Body of pancreas (tissue), 4 donors: ENCODE measurements around the gene STIMATE. TPM values are rescaled to one million over a fixed set of nuclear protein-coding genes. Genes with fewer than 3 reads are reported as not detected.

Experiments
- ATAC-seq: fragments of 150-250 bp; one replicate; pipeline ENCODE4 v1.9.1; 2016
- DNase-seq, 4 donors: peaks; one replicate each; pipeline ENCODE4 v3.0.0-alpha.2; 2019
- H3K27ac ChIP-seq, 4 donors: fragments of 200-600 bp; sonication (generic); 1 replicate in 3 of 4; 2 replicates in 1 of 4; pipeline versions ENCODE4 v1.5.1 to v1.6.1; 2016 to 2019; ENCODE audit warnings: mild to moderate bottlenecking in 1 of 4, mixed read lengths in 1 of 4, moderate library complexity in 1 of 4
- H3K27me3 ChIP-seq, 2 donors: fragments of 200-600 bp; sonication (generic); one replicate each; pipeline ENCODE4 v1.6.0; 2016; ENCODE audit warnings: mild to moderate bottlenecking in 1 of 2
- H3K36me3 ChIP-seq, 2 donors: fragments of 200-600 bp; sonication (generic); replicated peaks in 1 of 2; 2 replicates each; pipeline ENCODE4 v1.5.1; 2016; ENCODE audit warnings: low read depth in 2 of 2; ENCODE audit not compliant: insufficient read depth in 1 of 2
- H3K4me1 ChIP-seq: fragments of 200-600 bp; sonication (generic); one replicate; pipeline ENCODE4 v1.6.0; 2016
- H3K4me3 ChIP-seq, 2 donors: fragments of 200-600 bp; sonication (generic); 1 replicate in 1 of 2; 2 replicates in 1 of 2; pipeline ENCODE4 v1.5.1; 2016 to 2019
- H3K9me3 ChIP-seq, 3 donors: fragments of 200-600 bp; sonication (generic); 1 replicate in 2 of 3; 2 replicates in 1 of 3; pipeline ENCODE4 v1.5.1; 2016
- POLR2A ChIP-seq, 3 donors: fragments of 450-650 bp; IDR thresholded peaks; one replicate each; pipeline ENCODE4 v1.6.1; 2016; ENCODE audit warnings: antibody characterized with exemption in 3 of 3, mild to moderate bottlenecking in 2 of 3
- WGBS, 2 donors: methylation state at CpG; one replicate each; pipeline ENCODE4 v1.1.5; 2017; 5-methylcytosine and 5-hydroxymethylcytosine counted together
- intact Hi-C: fragments of 100-400 bp; cut with DNase I; formaldehyde crosslinking; loops from one replicate; pipeline ENCODE4 v1.15.1; 2023
- total RNA-seq, 2 donors: library from RNA; depleted of rRNA; stranded (reverse); fragments of >200 nt; gene quantifications; one replicate each; pipeline ENCODE4 v1.1.0, GENCODE V29; 2016
- TF ChIP-seq, protein P1 (sequence below), 7 experiments: fragments of 450-650 bp in 4 of 7; fragments of 200-600 bp in 3 of 7; sonication (generic) in 3 of 7; IDR thresholded peaks; one replicate each; pipeline ENCODE4 v1.5.1; 2016 to 2019; ENCODE audit warnings: antibody characterized with exemption in 7 of 7

The STIMATE gene
- total RNA-seq, 2 donors from 2014 or later, result 13.0 to 63.0 TPM

DNA sequence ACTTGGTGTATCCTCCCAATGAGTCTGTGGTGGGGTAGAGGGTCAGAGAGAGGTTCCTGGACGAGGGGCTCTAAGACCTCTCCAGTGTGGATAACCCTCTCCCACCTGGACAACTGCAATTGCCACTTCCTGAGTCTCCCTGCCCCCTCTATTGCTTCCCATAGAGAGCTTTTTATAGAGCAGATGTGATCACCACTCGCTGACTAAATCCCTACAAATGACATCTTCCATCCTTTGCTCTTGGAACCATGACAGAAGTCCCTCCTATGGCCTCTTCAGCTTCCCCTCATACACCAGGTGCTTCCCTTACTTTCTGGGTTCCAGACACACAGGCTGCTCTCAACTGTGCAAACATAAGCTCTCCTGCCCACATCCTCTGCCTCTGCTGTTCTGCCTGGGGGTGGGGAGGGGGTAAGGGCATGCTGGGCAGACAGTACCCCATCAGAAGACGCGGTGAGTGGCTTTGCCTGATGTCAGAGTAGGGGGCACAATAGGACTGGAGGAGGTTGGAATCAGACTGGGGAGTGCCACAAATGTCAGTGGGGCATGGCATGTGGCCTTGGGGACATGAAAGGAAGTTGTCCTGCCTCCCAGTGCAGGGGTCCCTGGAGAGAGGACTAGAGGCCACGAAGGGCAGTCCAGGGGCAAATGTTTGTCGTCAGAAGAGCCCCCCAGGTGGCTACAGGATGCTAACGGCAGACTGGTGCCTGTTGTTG lies 87.5 kb downstream of the STIMATE start:
- Histone ChIP-seq H3K27ac (no peak overlapping the region), H3K4me1 (no peaks in the 10 kb centered on the region), H3K4me3 (no peak overlapping the region), H3K27me3 (no peaks in the 10 kb centered on the region), H3K9me3 (no peaks in the 10 kb centered on the region), H3K36me3 (no peaks in the 10 kb centered on the region)
- 60 to 64% methylated on average over 7 of the region's 7 CpGs for WGBS, 2 donors
- ATAC-seq (no peak), DNase-seq (no peak)
- intact Hi-C loops, result no loop called here
- TF ChIP-seq, protein P1, sequence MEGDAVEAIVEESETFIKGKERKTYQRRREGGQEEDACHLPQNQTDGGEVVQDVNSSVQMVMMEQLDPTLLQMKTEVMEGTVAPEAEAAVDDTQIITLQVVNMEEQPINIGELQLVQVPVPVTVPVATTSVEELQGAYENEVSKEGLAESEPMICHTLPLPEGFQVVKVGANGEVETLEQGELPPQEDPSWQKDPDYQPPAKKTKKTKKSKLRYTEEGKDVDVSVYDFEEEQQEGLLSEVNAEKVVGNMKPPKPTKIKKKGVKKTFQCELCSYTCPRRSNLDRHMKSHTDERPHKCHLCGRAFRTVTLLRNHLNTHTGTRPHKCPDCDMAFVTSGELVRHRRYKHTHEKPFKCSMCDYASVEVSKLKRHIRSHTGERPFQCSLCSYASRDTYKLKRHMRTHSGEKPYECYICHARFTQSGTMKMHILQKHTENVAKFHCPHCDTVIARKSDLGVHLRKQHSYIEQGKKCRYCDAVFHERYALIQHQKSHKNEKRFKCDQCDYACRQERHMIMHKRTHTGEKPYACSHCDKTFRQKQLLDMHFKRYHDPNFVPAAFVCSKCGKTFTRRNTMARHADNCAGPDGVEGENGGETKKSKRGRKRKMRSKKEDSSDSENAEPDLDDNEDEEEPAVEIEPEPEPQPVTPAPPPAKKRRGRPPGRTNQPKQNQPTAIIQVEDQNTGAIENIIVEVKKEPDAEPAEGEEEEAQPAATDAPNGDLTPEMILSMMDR (IDR thresholded peaks at IDR 0.05), result no peak
- TF ChIP-seq POLR2A (IDR thresholded peaks at IDR 0.05), result no peak

DNA sequence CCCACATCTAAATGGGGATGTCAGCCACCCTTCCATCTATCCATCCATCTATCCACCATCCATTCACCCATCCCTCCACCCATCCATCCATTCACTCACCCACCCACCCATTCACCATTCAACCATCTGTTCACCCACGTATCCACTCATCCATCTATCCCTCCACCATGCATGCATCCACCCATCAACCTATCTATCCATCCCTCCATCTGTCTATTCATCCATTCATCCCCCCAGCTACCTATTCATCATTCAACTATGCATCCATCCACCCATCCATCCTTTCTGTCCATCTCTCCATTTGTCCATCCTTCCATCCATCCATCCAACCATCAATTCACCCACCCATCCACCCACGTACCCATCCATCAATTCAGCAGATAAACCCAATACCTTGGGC lies 88.2 kb downstream of the STIMATE start:
- intact Hi-C loops, result no loop called here
- DNase-seq (no peak), ATAC-seq (no peak)
- H3K4me3 ChIP-seq, result no peak overlapping the region
- H3K27ac ChIP-seq, result no peak overlapping the region
- 62 to 71% methylated on average over 2 of the region's 2 CpGs for WGBS, 2 donors
- H3K36me3 ChIP-seq, result no peaks in the 10 kb centered on the region
- TF ChIP-seq POLR2A (IDR thresholded peaks at IDR 0.05), result no peak
- TF ChIP-seq, protein P1 (IDR thresholded peaks at IDR 0.05), result no peak
- H3K4me1 ChIP-seq, result no peaks in the 10 kb centered on the region
- H3K27me3 ChIP-seq, result no peaks in the 10 kb centered on the region
- H3K9me3 ChIP-seq, result no peaks in the 10 kb centered on the region

GRCh38 chr3:52805270-52806039 lies 91.9 kb downstream of the STIMATE start:
- H3K27me3 ChIP-seq, result no peaks in the 10 kb centered on the region
- no peak overlapping the region for H3K27ac ChIP-seq
- WGBS, 2 donors, result 80 to 83% methylated on average over 17 to 19 of the region's 19 CpGs
- H3K9me3 ChIP-seq, result no peaks in the 10 kb centered on the region
- H3K4me3 ChIP-seq, result no peak overlapping the region
- DNase-seq (no peak), ATAC-seq (no peak)
- intact Hi-C loops, result no loop called here
- H3K4me1 ChIP-seq, result no peaks in the 10 kb centered on the region
- H3K36me3 ChIP-seq, result no peaks in the 10 kb centered on the region
- TF ChIP-seq, protein P1 (IDR thresholded peaks at IDR 0.05), result no peak
- TF ChIP-seq POLR2A (IDR thresholded peaks at IDR 0.05), result no peak

GRCh38 chr3:52801839-52802238 lies 95.5 kb downstream of the STIMATE start:
- no peak overlapping the region for H3K27ac ChIP-seq
- H3K9me3 ChIP-seq, result no peaks in the 10 kb centered on the region
- intact Hi-C loops, result no loop called here
- no peaks in the 10 kb centered on the region for H3K4me1 ChIP-seq
- no peak overlapping the region for H3K4me3 ChIP-seq
- ATAC-seq (no peak), DNase-seq (no peak)
- WGBS, 2 donors, result 59 to 63% methylated on average over 5 of the region's 5 CpGs
- TF ChIP-seq, protein P1 (IDR thresholded peaks at IDR 0.05), result no peak
- no peak for TF ChIP-seq POLR2A (IDR thresholded peaks at IDR 0.05)
- no peaks in the 10 kb centered on the region for H3K36me3 ChIP-seq
- H3K27me3 ChIP-seq, result no peaks in the 10 kb centered on the region
